Osteoblast (primary cell): ENCODE data around the gene NAT8. TPM values are rescaled to one million over a fixed set of nuclear protein-coding genes. Genes with fewer than 3 reads are reported as not detected.
A peak's percentile ranks its signal among the peaks of the same experiment; 100 is the strongest.
"Not testable (repeated sequence)": the region's sequence is repeated elsewhere in the genome, so short reads cannot be mapped to it uniquely, and the experiment has no call there.

Experiments
- DNase-seq: peaks from one replicate; pipeline ENCODE4 v3.0.0; 2011; ENCODE audit warnings: low spot score, mixed read lengths; ENCODE audit not compliant: insufficient read length; ENCODE audit errors: missing footprints
- H2AFZ ChIP-seq: 2 replicates; pipeline ENCODE4 v1.6.0; 2011; ENCODE audit warnings: mild to moderate bottlenecking, low read length
- H3K27ac ChIP-seq: 2 replicates; pipeline ENCODE4 v1.5.1; 2011; ENCODE audit warnings: mild to moderate bottlenecking, low read depth, low read length, moderate library complexity
- H3K27me3 ChIP-seq: 2 replicates; pipeline ENCODE4 v1.6.0; 2012; ENCODE audit warnings: mild to moderate bottlenecking, control low read depth, inconsistent platforms, low read length, moderate library complexity; ENCODE audit not compliant: insufficient read depth
- H3K36me3 ChIP-seq: 2 replicates; pipeline ENCODE4 v1.5.1; 2011; ENCODE audit warnings: mild to moderate bottlenecking, low read length, control low read depth, moderate library complexity; ENCODE audit not compliant: insufficient read depth
- H3K4me1 ChIP-seq: 2 replicates; pipeline ENCODE4 v1.5.1; 2011; ENCODE audit warnings: mild to moderate bottlenecking, low read length, control low read depth, moderate library complexity; ENCODE audit not compliant: insufficient read depth
- H3K4me2 ChIP-seq: 2 replicates; pipeline ENCODE4 v1.6.0; 2011; ENCODE audit warnings: mild to moderate bottlenecking, low read length; ENCODE audit not compliant: insufficient read depth
- H3K4me3 ChIP-seq: fragments of 200-600 bp; sonication (generic); 3 replicates; pipeline ENCODE4 v1.5.1; 2012; ENCODE audit warnings: mild to moderate bottlenecking, low read length, inconsistent platforms; ENCODE audit not compliant: insufficient read depth
- H3K79me2 ChIP-seq: 2 replicates; pipeline ENCODE4 v1.6.0; 2012; ENCODE audit warnings: mild to moderate bottlenecking, low read length, control low read depth, inconsistent platforms; ENCODE audit not compliant: insufficient read depth
- H3K9me3 ChIP-seq: 2 replicates; pipeline ENCODE4 v1.5.1; 2011; ENCODE audit warnings: low read depth, low read length, control low read depth
- H4K20me1 ChIP-seq: 2 replicates; pipeline ENCODE4 v1.6.0; 2012; ENCODE audit warnings: mild to moderate bottlenecking, low read length, control low read depth; ENCODE audit not compliant: insufficient read depth
- CTCF ChIP-seq: IDR thresholded peaks from 2 replicates; pipeline ENCODE4 v1.5.1; 2011; ENCODE audit warnings: mild to moderate bottlenecking, low read depth, low read length, moderate library complexity; ENCODE audit errors: extremely low read depth
- total RNA-seq: library from RNA; depleted of rRNA; stranded (reverse); fragments of >200 nt; gene quantifications from 2 replicates; pipeline ENCODE4 v1.2.3, GENCODE V29; 2012

NAT8 gene
- total RNA-seq, 1 donor: not detected

DNA sequence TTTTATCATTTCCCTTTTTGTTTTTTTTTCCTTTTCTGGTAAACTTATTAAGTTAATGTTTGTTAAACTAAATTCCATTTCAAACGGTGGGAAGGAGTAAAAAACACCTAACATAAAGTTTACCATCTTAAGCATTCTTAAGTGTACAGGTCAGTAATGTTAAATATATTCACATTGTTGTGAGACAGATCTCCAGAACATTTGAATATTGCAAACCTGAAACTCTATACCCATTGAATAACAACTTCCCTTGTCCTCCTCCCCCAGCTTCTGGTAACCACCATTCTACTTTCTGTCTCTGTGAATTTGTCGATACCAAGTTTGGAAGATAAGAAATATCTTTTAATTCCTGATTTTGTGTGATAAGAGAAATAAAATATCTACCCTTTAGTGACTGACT, 12.0 kb upstream of the NAT8 start:
- no peaks in the 10 kb centered on the region for H4K20me1 ChIP-seq
- no peaks in the 10 kb centered on the region for H3K27me3 ChIP-seq
- no peak overlapping the region for H3K4me3 ChIP-seq
- H3K9me3 ChIP-seq: no peaks in the 10 kb centered on the region
- H3K4me1 ChIP-seq: no peaks in the 10 kb centered on the region
- no peak for DNase-seq
- no peak overlapping the region for H2AFZ ChIP-seq
- TF ChIP-seq CTCF: no peak
- no peaks in the 10 kb centered on the region for H3K79me2 ChIP-seq
- no peak overlapping the region for H3K27ac ChIP-seq
- H3K4me2 ChIP-seq: no peak overlapping the region
- H3K36me3 ChIP-seq: no peaks in the 10 kb centered on the region

GRCh38 chr2:73652348-73652747, 10.1 kb upstream of the NAT8 start:
- TF ChIP-seq CTCF: no peak

GRCh38 chr2:73651591-73652230, 9.5 kb upstream of the NAT8 start:
- peak; percentile 3 for DNase-seq
- no peak overlapping the region for H3K4me2 ChIP-seq
- H3K27ac ChIP-seq: no peak overlapping the region
- no peak overlapping the region for H2AFZ ChIP-seq
- TF ChIP-seq CTCF: no peak
- no peaks in the 10 kb centered on the region for H3K36me3 ChIP-seq
- no peaks in the 10 kb centered on the region for H4K20me1 ChIP-seq
- no peaks in the 10 kb centered on the region for H3K9me3 ChIP-seq
- no peaks in the 10 kb centered on the region for H3K27me3 ChIP-seq
- H3K4me1 ChIP-seq: no peaks in the 10 kb centered on the region
- no peak overlapping the region for H3K4me3 ChIP-seq
- H3K79me2 ChIP-seq: no peaks in the 10 kb centered on the region

More at GRCh38 chr2:73652348-73652747, 10.1 kb upstream of the NAT8 start:
- Histone ChIP-seq H3K79me2 (no peaks in the 10 kb centered on the region), H2AFZ (no peak overlapping the region), H3K4me2 (no peak overlapping the region), H4K20me1 (no peaks in the 10 kb centered on the region), H3K36me3 (no peaks in the 10 kb centered on the region), H3K9me3 (no peaks in the 10 kb centered on the region), H3K27ac (no peak overlapping the region), H3K4me1 (no peaks in the 10 kb centered on the region), H3K4me3 (no peak overlapping the region), H3K27me3 (no peaks in the 10 kb centered on the region)
- DNase-seq: no peak

DNA sequence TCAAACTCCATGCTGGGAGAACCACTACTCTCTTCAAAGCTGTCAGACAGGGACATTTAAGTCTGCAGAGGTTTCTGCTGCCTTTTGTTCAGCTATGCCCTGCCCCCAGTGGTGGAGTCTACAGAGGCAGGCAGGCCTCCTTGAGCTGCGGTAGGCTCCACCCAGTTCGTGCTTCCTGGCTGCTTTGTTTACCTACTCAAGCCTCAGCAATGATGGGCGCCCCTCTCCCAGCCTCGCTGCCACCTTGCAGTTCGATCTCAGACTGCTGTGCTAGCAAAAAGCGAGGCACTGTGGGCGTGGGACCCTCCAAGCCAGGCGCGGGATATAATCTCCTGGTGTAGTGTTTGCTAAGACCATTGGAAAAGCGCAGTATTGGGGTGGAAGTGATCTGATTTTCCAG, 5.5 kb upstream of the NAT8 start:
- H3K27me3 ChIP-seq, H4K20me1 ChIP-seq, H3K4me1 ChIP-seq, H3K4me2 ChIP-seq, H3K9me3 ChIP-seq, H2AFZ ChIP-seq, H3K4me3 ChIP-seq, DNase-seq, H3K36me3 ChIP-seq, H3K79me2 ChIP-seq, H3K27ac ChIP-seq: not testable (repeated sequence)
